Peyer's patch (tissue), 4 donors: ENCODE measurements around the gene CMAS. TPM values are rescaled to one million over a fixed set of nuclear protein-coding genes. Genes with fewer than 3 reads are reported as not detected.

Source experiments
- DNase-seq, 3 donors: peaks; one replicate each; pipeline ENCODE4 v3.0.0-alpha.2; 2017 to 2019
- H3K27ac ChIP-seq, 4 donors: fragments of 200-600 bp; sonication (generic); one replicate each; pipeline ENCODE4 v1.5.1; 2016 to 2019
- H3K27me3 ChIP-seq, 2 donors: fragments of 200-600 bp; sonication (generic); one replicate each; pipeline ENCODE4 v1.5.1; 2019
- H3K36me3 ChIP-seq, 3 donors: fragments of 200-600 bp; sonication (generic); one replicate each; pipeline ENCODE4 v1.5.1; 2016 to 2019
- H3K4me1 ChIP-seq, 4 donors: fragments of 200-600 bp; sonication (generic); one replicate each; pipeline ENCODE4 v1.5.1; 2016 to 2019
- H3K4me3 ChIP-seq, 4 donors: fragments of 200-600 bp; sonication (generic); 1 replicate in 3 of 4; 2 replicates in 1 of 4; pipeline ENCODE4 v1.5.1; 2016 to 2019; ENCODE audit warnings: mild to moderate bottlenecking in 1 of 4
- H3K9me3 ChIP-seq, 4 donors: fragments of 200-600 bp; sonication (generic); one replicate each; pipeline ENCODE4 v1.5.1; 2016 to 2019; ENCODE audit warnings: mild to moderate bottlenecking in 1 of 4
- CTCF ChIP-seq, 6 experiments: fragments of 450-650 bp in 4 of 6; fragments of 200-600 bp in 2 of 6; sonication (generic) in 1 of 6; IDR thresholded peaks; one replicate each; pipeline ENCODE4 v1.5.1; 2017 to 2019; ENCODE audit warnings: antibody characterized with exemption in 6 of 6, mild to moderate bottlenecking in 3 of 6, moderate library complexity in 1 of 6
- POLR2A ChIP-seq, 2 donors: fragments of 450-650 bp; IDR thresholded peaks; one replicate each; pipeline ENCODE4 v1.5.1; 2017; ENCODE audit warnings: antibody characterized with exemption in 2 of 2, mild to moderate bottlenecking in 2 of 2, moderate library complexity in 2 of 2
- total RNA-seq, 4 donors: library from RNA; depleted of rRNA; stranded (reverse); fragments of >200 nt; gene quantifications; one replicate each; pipeline ENCODE4 v1.1.0, GENCODE V29; 2016

The CMAS gene
- total RNA-seq, 4 donors from 2014 or later: 41.3 to 112 (median 94.3) TPM

- H3K36me3 ChIP-seq: no peaks in the 10 kb centered on the region
- no peak overlapping the region for H3K4me3 ChIP-seq
- H3K9me3 ChIP-seq: no peaks in the 10 kb centered on the region
- H3K27ac ChIP-seq: no peak overlapping the region
- H3K4me1 ChIP-seq: peaks cover 0 to 17% (median 0%) of the 10 kb centered on the region in 4 donors
- TF ChIP-seq CTCF (IDR thresholded peaks at IDR 0.05) (no peak), POLR2A (IDR thresholded peaks at IDR 0.05) (no peak)
- H3K27me3 ChIP-seq: no peaks in the 10 kb centered on the region
- DNase-seq: no peak
Measured at GRCh38 chr12:22039361-22039760, 6.7 kb upstream of the CMAS start.

- no peaks in the 10 kb centered on the region for H3K27me3 ChIP-seq
- no peak overlapping the region for H3K4me3 ChIP-seq
- H3K36me3 ChIP-seq: no peaks in the 10 kb centered on the region
- H3K9me3 ChIP-seq: no peaks in the 10 kb centered on the region
- H3K27ac ChIP-seq: peak overlapping the region in 2 of 4 donors; percentile 79 to 86
- peaks cover 0 to 8% (median 0%) of the 10 kb centered on the region in 4 donors for H3K4me1 ChIP-seq
- DNase-seq: no peak
- no peak for TF ChIP-seq CTCF (IDR thresholded peaks at IDR 0.05)
- TF ChIP-seq POLR2A (IDR thresholded peaks at IDR 0.05): no peak
Measured at GRCh38 chr12:22042976-22043669, 2.9 kb upstream of the CMAS start.

- Histone ChIP-seq H3K4me3 (no peak overlapping the region), H3K9me3 (no peaks in the 10 kb centered on the region), H3K4me1 (peaks cover 0 to 13% (median 0%) of the 10 kb centered on the region in 4 donors), H3K27ac (peak overlapping the region in 3 of 4 donors; percentile 2 to 86 (median 79)), H3K27me3 (no peaks in the 10 kb centered on the region), H3K36me3 (no peaks in the 10 kb centered on the region)
- DNase-seq: no peak
- no peak for TF ChIP-seq POLR2A (IDR thresholded peaks at IDR 0.05)
- no peak for TF ChIP-seq CTCF (IDR thresholded peaks at IDR 0.05)
Measured at GRCh38 chr12:22043943-22044342, 2.1 kb upstream of the CMAS start.

- peaks cover 0 to 17% (median 0%) of the 10 kb centered on the region in 4 donors for H3K4me1 ChIP-seq
- H3K4me3 ChIP-seq: no peak overlapping the region
- no peaks in the 10 kb centered on the region for H3K27me3 ChIP-seq
- H3K36me3 ChIP-seq: no peaks in the 10 kb centered on the region
- DNase-seq: no peak
- TF ChIP-seq CTCF (IDR thresholded peaks at IDR 0.05) (no peak), POLR2A (IDR thresholded peaks at IDR 0.05) (no peak)
- peak overlapping the region in 3 of 4 donors; percentile 2 to 86 (median 79) for H3K27ac ChIP-seq
- H3K9me3 ChIP-seq: no peaks in the 10 kb centered on the region
Measured at GRCh38 chr12:22044391-22044790, 1.6 kb upstream of the CMAS start.

- no peak for DNase-seq
- H3K4me3 ChIP-seq: peak overlapping the region; percentile 91 to 99 (median 94)
- no peaks in the 10 kb centered on the region for H3K36me3 ChIP-seq
- TF ChIP-seq CTCF (IDR thresholded peaks at IDR 0.05) (no peak), POLR2A (IDR thresholded peaks at IDR 0.05) (peak in 1 of 2 donors; percentile 44)
- peaks cover 0 to 36% (median 0%) of the 10 kb centered on the region in 4 donors for H3K4me1 ChIP-seq
- peak overlapping the region; percentile 82 to 97 (median 96) for H3K27ac ChIP-seq
- H3K27me3 ChIP-seq: no peaks in the 10 kb centered on the region
- H3K9me3 ChIP-seq: no peaks in the 10 kb centered on the region
Measured at GRCh38 chr12:22046968-22047390, 961 bp downstream of the CMAS start.
